ENCODE results near the gene CALY. TPM values are rescaled to one million over a fixed set of nuclear protein-coding genes. Genes with fewer than 3 reads are reported as not detected.

The CALY gene
- total RNA-seq, 1 experiment from 2014 or later: 1.9 TPM

DNA sequence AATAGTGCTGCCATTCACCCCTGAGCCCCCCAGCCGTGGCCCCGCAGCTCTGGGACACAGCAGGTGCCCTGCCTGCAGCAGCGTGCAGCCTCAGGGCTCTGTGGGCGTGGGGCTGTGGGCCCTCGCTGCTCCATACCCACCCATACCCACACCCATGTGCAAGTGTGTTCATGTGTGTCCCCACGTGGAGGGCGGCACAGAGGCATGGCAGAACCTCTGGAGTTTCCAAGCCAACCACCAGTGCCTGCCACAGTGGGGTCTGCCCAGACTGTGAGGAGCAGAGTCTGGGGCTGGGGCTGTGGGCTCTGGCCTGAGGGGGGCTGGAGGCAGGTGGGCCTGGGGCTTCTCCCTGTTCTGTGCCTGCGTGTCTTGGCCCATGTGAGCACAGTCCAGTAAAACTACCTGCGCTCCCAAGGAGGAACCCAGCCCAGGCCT is 12.9 kb upstream of the CALY start:
- Histone ChIP-seq H3K27ac (ENCODE audit: low read length) (no peak overlapping the region), H3K27me3 (ENCODE audit: control insufficient read depth, insufficient read depth, low read length) (no peaks in the 10 kb centered on the region), H3K4me1 (ENCODE audit: control insufficient read depth, insufficient read depth, low read length) (peaks cover 11% of the 10 kb centered on the region; the same call in 1 of the 2 replicates), H3K4me3 (ENCODE audit: low read depth in 2 of 2, low read length in 2 of 2) (no peak overlapping the region), H3K36me3 (ENCODE audit: control insufficient read depth, insufficient read depth, low read length) (no peaks in the 10 kb centered on the region), H3K9me3 (ENCODE audit: control insufficient read depth, insufficient read depth, low read depth, low read length) (no peaks in the 10 kb centered on the region)
- BruUV-seq (replicated peaks): no TSS peak
- TF ChIP-seq REST (IDR thresholded peaks at IDR 0.05; ENCODE audit: insufficient read depth in 1 of 2, low read depth in 2 of 2, low read length in 1 of 2): no peak
- no peak for TF ChIP-seq SIN3A (IDR thresholded peaks at IDR 0.05; ENCODE audit: borderline replicate concordance, insufficient read depth, low read depth, low read length)
- TF ChIP-seq TCF7L2 (IDR thresholded peaks at IDR 0.05; ENCODE audit: low read depth, low read length): no peak
- TF ChIP-seq POLR2AphosphoS5 (IDR thresholded peaks at IDR 0.05; ENCODE audit: low read depth, low read length): no peak
- TF ChIP-seq, protein P1, sequence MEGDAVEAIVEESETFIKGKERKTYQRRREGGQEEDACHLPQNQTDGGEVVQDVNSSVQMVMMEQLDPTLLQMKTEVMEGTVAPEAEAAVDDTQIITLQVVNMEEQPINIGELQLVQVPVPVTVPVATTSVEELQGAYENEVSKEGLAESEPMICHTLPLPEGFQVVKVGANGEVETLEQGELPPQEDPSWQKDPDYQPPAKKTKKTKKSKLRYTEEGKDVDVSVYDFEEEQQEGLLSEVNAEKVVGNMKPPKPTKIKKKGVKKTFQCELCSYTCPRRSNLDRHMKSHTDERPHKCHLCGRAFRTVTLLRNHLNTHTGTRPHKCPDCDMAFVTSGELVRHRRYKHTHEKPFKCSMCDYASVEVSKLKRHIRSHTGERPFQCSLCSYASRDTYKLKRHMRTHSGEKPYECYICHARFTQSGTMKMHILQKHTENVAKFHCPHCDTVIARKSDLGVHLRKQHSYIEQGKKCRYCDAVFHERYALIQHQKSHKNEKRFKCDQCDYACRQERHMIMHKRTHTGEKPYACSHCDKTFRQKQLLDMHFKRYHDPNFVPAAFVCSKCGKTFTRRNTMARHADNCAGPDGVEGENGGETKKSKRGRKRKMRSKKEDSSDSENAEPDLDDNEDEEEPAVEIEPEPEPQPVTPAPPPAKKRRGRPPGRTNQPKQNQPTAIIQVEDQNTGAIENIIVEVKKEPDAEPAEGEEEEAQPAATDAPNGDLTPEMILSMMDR (IDR thresholded peaks at IDR 0.05): no peak
- in situ Hi-C loops (cut with HindIII; ENCODE audit: low pct_unique_long_range_greater_than_20kb, low sequenced_read_pairs) (no loop called here), intact Hi-C loops (cut with micrococcal nuclease; ENCODE audit: unreplicated experiment) (no loop called here)
- CTCF ChIA-PET: no interaction called here
- DNase-seq (ENCODE audit: low read depth, low spot score) (no peak), ATAC-seq (no peak)
- POLR2A ChIA-PET: no interaction called here

DNA sequence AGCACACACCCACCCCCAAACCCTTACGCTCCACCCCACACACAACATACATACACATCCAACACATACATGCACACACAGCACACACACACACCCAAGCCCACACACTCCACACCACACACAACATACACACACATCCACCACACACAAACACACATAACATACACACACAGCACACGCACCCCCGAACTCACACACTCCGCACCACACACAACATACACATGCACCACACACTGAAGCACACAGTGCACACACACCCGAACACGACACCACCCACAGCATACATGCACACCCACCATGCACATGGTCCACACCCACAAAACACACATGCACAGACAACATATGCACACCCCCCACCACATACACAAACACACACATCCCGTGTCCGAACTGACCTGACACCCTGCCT is 12.5 kb upstream of the CALY start:
- CTCF ChIA-PET: no interaction called here

More for the DNA sequence above, 12.5 kb upstream of the CALY start:
- no TSS peak for BruUV-seq (replicated peaks)
- Histone ChIP-seq H3K36me3 (ENCODE audit: control insufficient read depth, insufficient read depth, low read length) (no peaks in the 10 kb centered on the region), H3K4me1 (ENCODE audit: control insufficient read depth, insufficient read depth, low read length) (peaks cover 11% of the 10 kb centered on the region; the same call in 1 of the 2 replicates), H3K4me3 (ENCODE audit: low read depth in 2 of 2, low read length in 2 of 2) (no peak overlapping the region), H3K27me3 (ENCODE audit: control insufficient read depth, insufficient read depth, low read length) (no peaks in the 10 kb centered on the region), H3K9me3 (ENCODE audit: control insufficient read depth, insufficient read depth, low read depth, low read length) (no peaks in the 10 kb centered on the region), H3K27ac (ENCODE audit: low read length) (no peak overlapping the region)
- ATAC-seq: no peak
- POLR2A ChIA-PET: no interaction called here
- intact Hi-C loops (cut with micrococcal nuclease; ENCODE audit: unreplicated experiment) (no loop called here), in situ Hi-C loops (cut with HindIII; ENCODE audit: low pct_unique_long_range_greater_than_20kb, low sequenced_read_pairs) (no loop called here)
- no peak for DNase-seq (ENCODE audit: low read depth, low spot score)
- no peak for TF ChIP-seq POLR2AphosphoS5 (IDR thresholded peaks at IDR 0.05; ENCODE audit: low read depth, low read length)
- no peak for TF ChIP-seq SIN3A (IDR thresholded peaks at IDR 0.05; ENCODE audit: borderline replicate concordance, insufficient read depth, low read depth, low read length)
- no peak for TF ChIP-seq TCF7L2 (IDR thresholded peaks at IDR 0.05; ENCODE audit: low read depth, low read length)
- TF ChIP-seq REST (IDR thresholded peaks at IDR 0.05; ENCODE audit: insufficient read depth in 1 of 2, low read depth in 2 of 2, low read length in 1 of 2): no peak
- TF ChIP-seq, protein P1 (IDR thresholded peaks at IDR 0.05): no peak
